Left renal cortex interstitium (tissue), 4 donors: ENCODE measurements around the gene FITM1. TPM values are rescaled to one million over a fixed set of nuclear protein-coding genes. Genes with fewer than 3 reads are reported as not detected.

Source experiments
- DNase-seq, 4 donors: peaks; one replicate each; pipeline ENCODE4 v3.0.0-alpha.2; 2013; ENCODE audit warnings: low read depth in 4 of 4, low spot score in 2 of 4, missing footprints in 1 of 4
- polyA plus RNA-seq, 4 donors: library from polyadenylated mRNA; unstranded; fragments of 120-200 nt; gene quantifications; one replicate each; pipeline ENCODE4 v1.2.1, GENCODE V29; 2013; ENCODE audit not compliant: insufficient read length in 4 of 4

The FITM1 gene
- polyA plus RNA-seq, 4 donors = 0.48 to 2.2 (median 1.3) TPM

GRCh38 chr14:24179294-24179960 lies 49.0 kb downstream of the FITM1 start:
- DNase-seq = no peak

- no peak for DNase-seq
Observed at GRCh38 chr14:24179961-24180796, 49.7 kb downstream of the FITM1 start.

- DNase-seq = no peak
Observed at GRCh38 chr14:24181371-24182077, 51.1 kb downstream of the FITM1 start.

Other genes starting within 250 kb of the FITM1 start
- 10 to 100 TPM; 47.4 to 60.4 (median 56.5) TPM for gene DHRS4, start 176.9 kb upstream of the FITM1 start, polyA plus RNA-seq
- 10 to 100 TPM; 28.4 to 43.5 (median 36.9) TPM for gene DHRS4L2, start 141.7 kb upstream of the FITM1 start, polyA plus RNA-seq
- gene CARMIL3, start 78.7 kb upstream of the FITM1 start, polyA plus RNA-seq = 1 to 10 TPM; 1.3 to 2.4 (median 1.7) TPM
- gene CPNE6, start 59.1 kb upstream of the FITM1 start, polyA plus RNA-seq = under 1 TPM in 1 of 4 donors, not detected in 3; 0.11 TPM
- 10 to 100 TPM; 28.6 to 35.6 (median 30.8) TPM for gene PCK2, start 36.3 kb upstream of the FITM1 start, polyA plus RNA-seq
- 10 to 100 TPM; 77.2 to 88.6 (median 83.0) TPM for gene DCAF11, start 15.9 kb upstream of the FITM1 start, polyA plus RNA-seq
- 1 to 10 TPM; 2.2 to 5.2 (median 3.0) TPM for gene NRL, start 15.7 kb upstream of the FITM1 start, polyA plus RNA-seq
- gene PSME1, start 5.5 kb downstream of the FITM1 start, polyA plus RNA-seq = 100 to 1,000 TPM; 185 to 235 (median 203) TPM
- gene EMC9, start 10.9 kb downstream of the FITM1 start, polyA plus RNA-seq = 10 to 100 TPM; 12.3 to 29.3 (median 22.3) TPM
- gene PSME2, start 16.0 kb downstream of the FITM1 start, polyA plus RNA-seq = 100 to 1,000 TPM; 150 to 177 (median 159) TPM
- gene RNF31, start 16.8 kb downstream of the FITM1 start, polyA plus RNA-seq = 10 to 100 TPM; 43.6 to 60.2 (median 57.7) TPM
- gene IRF9, start 30.6 kb downstream of the FITM1 start, polyA plus RNA-seq = 10 to 100 TPM; 52.3 to 68.0 (median 59.7) TPM
- gene REC8, start 41.4 kb downstream of the FITM1 start, polyA plus RNA-seq = 10 to 100 TPM; 46.0 to 93.7 (median 68.0) TPM
- gene IPO4, start 58.2 kb downstream of the FITM1 start, polyA plus RNA-seq = 10 to 100 TPM; 32.7 to 40.9 (median 37.0) TPM
- 10 to 100 TPM; 31.9 to 52.0 (median 43.9) TPM for gene TM9SF1, start 64.8 kb downstream of the FITM1 start, polyA plus RNA-seq
- gene TSSK4, start 75.0 kb downstream of the FITM1 start, polyA plus RNA-seq = 10 to 100 TPM in 2 of 4 donors, 1 to 10 TPM in 2; 3.1 to 13.9 (median 7.2) TPM
- 10 to 100 TPM; 43.3 to 76.6 (median 53.2) TPM for gene CHMP4A, start 82.8 kb downstream of the FITM1 start, polyA plus RNA-seq
- 10 to 100 TPM; 10.2 to 18.0 (median 12.1) TPM for gene MDP1, start 85.4 kb downstream of the FITM1 start, polyA plus RNA-seq
- 100 to 1,000 TPM; 206 to 248 (median 222) TPM for gene NEDD8, start 101.7 kb downstream of the FITM1 start, polyA plus RNA-seq
- 100 to 1,000 TPM; 106 to 121 (median 117) TPM for gene GMPR2, start 102.3 kb downstream of the FITM1 start, polyA plus RNA-seq
- 10 to 100 TPM; 54.2 to 64.5 (median 57.8) TPM for gene TINF2, start 112.0 kb downstream of the FITM1 start, polyA plus RNA-seq
- gene TGM1, start 132.5 kb downstream of the FITM1 start, polyA plus RNA-seq = 1 to 10 TPM in 3 of 4 donors, under 1 TPM in 1; 0.92 to 4.5 (median 2.5) TPM
- 10 to 100 TPM; 18.0 to 31.1 (median 20.8) TPM for gene RABGGTA, start 140.9 kb downstream of the FITM1 start, polyA plus RNA-seq
- gene DHRS1, start 169.1 kb downstream of the FITM1 start, polyA plus RNA-seq = 10 to 100 TPM; 41.0 to 52.5 (median 49.9) TPM
- 10 to 100 TPM; 24.1 to 29.0 (median 26.9) TPM for gene NOP9, start 169.2 kb downstream of the FITM1 start, polyA plus RNA-seq
- gene CIDEB, start 177.3 kb downstream of the FITM1 start, polyA plus RNA-seq = 10 to 100 TPM; 22.4 to 25.3 (median 23.9) TPM
- gene LTB4R2, start 179.5 kb downstream of the FITM1 start, polyA plus RNA-seq = 1 to 10 TPM; 1.6 to 5.6 (median 2.9) TPM
- 1 to 10 TPM; 2.2 to 7.3 (median 5.0) TPM for gene LTB4R, start 180.8 kb downstream of the FITM1 start, polyA plus RNA-seq
- 10 to 100 TPM; 15.8 to 26.6 (median 21.4) TPM for gene ADCY4, start 204.4 kb downstream of the FITM1 start, polyA plus RNA-seq
- 1 to 10 TPM; 2.6 to 4.4 (median 3.5) TPM for gene RIPK3, start 209.3 kb downstream of the FITM1 start, polyA plus RNA-seq
- gene NFATC4, start 237.5 kb downstream of the FITM1 start, polyA plus RNA-seq = 10 to 100 TPM; 49.8 to 95.6 (median 72.3) TPM